Hematopoietic multipotent progenitor cell treated with erythropoietin and hydrocortisone succinate and interleukin-3 and kit ligand, for 15 days (in vitro differentiated cells): ENCODE measurements around the gene RAB1B.
"Not testable (repeated sequence)": the region's sequence is repeated elsewhere in the genome, so short reads cannot be mapped to it uniquely, and the experiment has no call there.

Source experiments
- DNase-seq: peaks from one replicate; pipeline ENCODE4 v3.0.0-alpha.2; 2015; ENCODE audit warnings: low spot score

RAB1B gene

DNA sequence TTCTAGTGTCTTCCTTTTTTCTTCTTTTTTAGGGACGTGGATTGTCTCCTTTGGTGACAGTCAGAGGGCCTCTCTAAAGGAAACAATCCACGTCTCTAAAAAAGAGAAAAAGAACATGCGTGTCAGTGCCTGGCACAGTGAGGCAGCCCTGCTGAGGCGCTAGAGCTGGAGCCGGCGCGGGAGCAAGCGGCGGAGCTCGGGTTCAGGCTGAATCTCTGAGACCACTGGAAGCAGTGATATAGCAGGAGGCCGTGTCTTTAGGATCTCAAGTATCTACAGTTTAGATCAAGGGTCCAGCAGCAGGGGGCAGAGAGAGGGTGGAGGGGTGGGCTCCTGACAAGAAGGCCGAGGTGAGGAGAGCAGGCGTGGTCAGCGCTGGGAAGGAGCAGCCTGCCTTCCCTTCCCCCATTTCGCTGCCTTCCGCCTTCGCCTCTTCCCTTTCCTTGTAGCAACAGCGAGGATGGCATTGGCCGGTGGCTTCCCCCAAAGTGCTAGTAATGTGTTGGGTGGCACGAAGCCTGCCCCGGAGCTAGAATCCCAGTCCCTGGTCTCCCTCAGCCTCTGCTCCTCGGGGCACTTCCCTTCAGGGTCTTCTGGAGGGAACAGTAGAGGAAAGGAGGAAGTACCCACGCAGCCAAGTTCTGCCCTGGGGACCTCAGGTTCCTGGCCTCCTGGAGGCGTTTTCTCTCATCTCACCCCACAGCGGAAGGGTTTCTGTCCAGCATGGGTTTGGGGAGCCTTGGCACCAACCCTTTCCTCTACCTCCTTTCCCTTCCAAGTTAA is 28.2 kb upstream of the RAB1B start:
- no peak for DNase-seq

DNA sequence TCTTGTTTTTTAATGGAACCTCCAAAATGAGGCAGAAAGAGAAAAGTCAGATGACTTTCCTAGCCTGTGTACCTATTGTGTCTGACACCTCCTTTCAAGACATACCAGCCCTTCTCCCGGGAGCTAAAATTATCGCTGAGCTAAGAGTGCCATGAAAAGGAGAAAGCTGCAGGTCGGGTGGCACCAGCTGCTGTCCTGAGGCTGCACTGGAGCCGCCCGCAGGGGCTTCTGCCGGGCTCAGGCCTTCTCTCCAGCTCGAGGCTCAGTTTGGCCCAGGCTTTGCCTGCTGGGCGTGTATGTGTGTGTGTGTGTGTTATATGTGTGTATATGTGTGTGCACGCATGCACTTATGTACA is 27.7 kb upstream of the RAB1B start:
- DNase-seq = no peak

GRCh38 chr11:66242095-66242765 is 26.2 kb upstream of the RAB1B start:
- no peak for DNase-seq

DNA sequence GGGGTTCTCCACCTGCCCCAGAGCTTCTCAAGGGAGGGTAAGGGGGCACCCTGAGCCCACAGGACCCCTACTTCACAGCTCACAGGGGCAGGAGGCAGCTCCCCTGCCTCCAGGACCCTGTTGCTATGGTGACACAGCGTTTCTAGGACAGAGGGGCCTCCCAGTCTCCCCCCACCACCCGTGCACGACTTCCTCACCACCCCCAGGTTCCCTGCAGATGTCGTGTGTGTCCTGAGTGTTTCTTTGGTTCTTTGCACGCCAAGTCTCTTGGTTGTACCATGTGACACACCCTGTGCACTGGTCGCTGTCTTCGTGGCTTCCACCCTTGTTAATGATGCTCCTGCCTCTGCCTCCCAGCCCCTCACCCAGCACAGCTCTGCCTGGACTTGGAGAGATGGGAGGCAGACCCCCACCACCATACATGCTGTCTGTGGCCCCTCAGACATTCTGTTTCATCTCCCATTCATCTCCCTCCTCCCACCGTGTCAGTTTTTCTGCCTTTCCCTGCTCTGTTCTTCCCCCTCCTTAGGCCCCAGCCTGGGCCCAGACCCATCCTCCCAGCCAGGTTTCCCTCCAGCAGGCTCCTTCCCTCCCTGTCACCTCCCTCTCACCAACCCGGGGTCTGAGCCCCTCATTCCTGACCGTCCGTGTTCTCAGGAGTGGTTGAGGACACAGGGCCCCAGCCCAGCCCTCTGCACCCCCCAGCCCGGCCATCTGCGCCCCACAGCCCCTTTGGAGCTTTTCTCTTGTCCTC is 24.5 kb upstream of the RAB1B start:
- DNase-seq = no peak

DNA sequence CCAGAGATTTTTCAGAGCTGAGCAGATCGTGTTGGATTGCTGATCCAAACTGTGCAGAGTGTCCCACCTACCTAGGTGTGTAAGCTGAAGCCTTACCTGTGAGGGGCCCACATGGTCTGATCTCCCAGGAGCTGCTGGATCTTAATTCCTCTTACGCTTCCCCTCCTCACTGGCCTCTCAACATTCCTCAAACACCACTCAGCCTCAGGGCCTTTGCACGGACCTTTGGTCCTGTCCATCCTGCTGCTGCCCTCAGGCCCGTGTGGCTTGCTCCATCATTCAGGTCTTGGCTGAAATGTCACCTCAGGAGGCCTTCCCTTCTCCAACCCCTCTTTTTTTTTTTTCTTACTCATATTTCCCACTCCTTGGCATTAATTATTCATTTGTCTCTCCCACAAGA is 21.1 kb upstream of the RAB1B start:
- no peak for DNase-seq

DNA sequence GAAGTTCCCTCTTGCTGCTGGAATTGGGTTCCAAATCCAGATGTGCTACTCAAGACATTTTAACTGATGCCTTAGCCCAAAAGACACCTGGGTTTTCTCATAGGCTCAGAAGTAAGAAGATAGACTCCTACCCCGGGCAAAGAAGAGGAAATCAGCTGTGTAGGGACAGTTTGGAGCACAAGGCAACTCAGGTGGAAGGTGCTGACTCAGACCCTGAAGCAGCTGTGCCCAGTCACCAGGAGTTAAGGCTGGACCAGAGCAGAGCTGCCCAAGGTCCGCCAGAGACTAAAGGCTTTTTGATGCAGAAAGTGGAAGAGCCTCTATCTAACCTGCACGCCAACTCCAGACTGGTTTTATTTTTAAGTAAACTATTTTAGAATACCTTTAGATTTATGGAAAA is 20.6 kb upstream of the RAB1B start:
- DNase-seq = no peak

DNA sequence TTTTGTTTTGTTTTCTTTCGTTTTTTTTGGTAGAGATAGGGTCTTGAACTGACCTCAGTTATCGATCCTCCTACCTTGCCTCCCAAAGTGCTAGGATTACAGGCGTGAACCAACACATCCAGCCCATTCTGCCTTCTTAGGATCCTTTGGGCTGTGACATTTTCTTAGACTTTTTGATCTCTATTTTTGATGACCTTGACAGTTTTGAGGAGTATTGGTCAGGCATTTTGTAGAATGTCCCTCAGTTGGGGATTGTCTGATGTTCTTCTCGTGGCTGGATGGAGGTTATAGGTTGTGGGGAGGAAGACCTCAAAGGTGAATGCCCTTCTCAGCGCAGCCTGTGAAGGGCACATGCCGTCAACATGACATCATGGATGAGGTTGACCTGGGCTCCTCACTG is 19.5 kb upstream of the RAB1B start:
- no peak for DNase-seq

- DNase-seq = no peak
These were observed 16.6 kb upstream of the RAB1B start for GRCh38 chr11:66251809-66252208.

GRCh38 chr11:66253081-66253480 is 15.4 kb upstream of the RAB1B start:
- not testable (repeated sequence) for DNase-seq

DNA sequence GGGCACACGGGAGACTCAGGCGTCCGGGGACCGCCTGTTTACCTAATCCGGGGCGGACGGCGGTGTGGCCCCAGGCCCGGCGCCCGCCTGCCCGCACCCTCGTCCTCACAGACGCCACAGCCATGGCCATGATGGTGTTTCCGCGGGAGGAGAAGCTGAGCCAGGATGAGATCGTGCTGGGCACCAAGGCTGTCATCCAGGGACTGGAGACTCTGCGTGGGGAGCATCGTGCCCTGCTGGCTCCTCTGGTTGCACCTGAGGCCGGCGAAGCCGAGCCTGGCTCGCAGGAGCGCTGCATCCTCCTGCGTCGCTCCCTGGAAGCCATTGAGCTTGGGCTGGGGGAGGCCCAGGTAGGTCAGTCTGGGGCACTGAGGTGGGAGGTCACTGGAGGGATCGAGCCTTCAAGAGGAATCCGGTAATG is 10.0 kb upstream of the RAB1B start:
- no peak for DNase-seq

GRCh38 chr11:66259225-66259624 is 9.2 kb upstream of the RAB1B start:
- no peak for DNase-seq

GRCh38 chr11:66259956-66260355 is 8.5 kb upstream of the RAB1B start:
- no peak for DNase-seq

GRCh38 chr11:66261578-66261977 is 6.9 kb upstream of the RAB1B start:
- DNase-seq = no peak

DNA sequence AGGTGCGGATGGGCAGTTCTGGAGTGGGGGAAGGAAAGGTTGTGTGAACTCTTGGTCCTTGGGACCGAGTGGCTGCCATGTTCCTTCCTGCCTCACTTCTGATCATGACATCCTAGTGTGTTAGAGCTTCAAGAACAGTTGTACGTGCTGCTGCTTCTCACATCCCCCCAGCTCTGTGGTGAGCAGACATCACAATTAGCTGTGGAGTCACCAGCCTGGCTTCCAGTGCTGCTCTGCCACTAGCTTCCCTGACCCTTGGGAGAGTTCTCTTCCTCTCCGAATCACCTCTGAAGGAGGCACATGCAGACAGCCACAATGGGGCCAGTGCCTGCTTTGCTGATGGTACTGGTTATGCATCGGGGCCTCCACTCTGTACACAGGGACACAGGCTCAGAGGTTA is 6.2 kb upstream of the RAB1B start:
- DNase-seq = no peak

DNA sequence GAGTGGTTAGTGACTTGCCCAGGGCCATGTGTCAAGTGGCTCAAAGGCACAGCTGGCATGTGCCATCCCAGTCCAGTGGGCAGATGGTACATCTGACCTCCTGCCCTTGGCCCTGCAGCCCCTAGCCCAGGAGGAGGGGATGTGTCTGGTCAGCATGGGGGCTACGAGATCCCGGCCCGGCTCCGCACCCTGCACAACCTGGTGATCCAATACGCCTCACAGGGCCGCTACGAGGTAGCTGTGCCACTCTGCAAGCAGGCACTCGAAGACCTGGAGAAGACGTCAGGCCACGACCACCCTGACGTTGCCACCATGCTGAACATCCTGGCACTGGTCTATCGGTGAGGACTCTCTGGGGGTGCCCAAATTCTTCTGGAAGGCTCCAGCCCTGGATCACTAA is 5.7 kb upstream of the RAB1B start:
- DNase-seq = no peak

DNA sequence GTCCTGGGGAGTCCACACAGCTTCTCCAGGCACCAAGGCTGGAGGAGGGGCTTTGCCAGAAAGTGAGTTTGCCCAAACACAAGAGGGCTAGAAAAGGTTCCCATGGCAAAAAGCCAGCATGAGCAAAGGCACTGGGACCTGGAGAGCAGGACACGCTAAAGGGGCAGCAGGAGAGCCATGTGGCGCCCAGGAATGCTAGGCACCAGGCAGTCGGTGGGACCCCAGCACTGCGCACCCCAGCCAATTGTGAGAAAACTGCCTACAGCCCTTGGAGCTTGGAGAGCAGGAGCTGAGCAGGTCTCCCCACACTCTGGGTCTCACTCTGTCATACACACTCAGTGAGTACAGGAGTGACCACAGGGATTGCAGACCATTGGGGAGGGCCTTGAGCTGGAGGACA is 5.2 kb upstream of the RAB1B start:
- no peak for DNase-seq

DNA sequence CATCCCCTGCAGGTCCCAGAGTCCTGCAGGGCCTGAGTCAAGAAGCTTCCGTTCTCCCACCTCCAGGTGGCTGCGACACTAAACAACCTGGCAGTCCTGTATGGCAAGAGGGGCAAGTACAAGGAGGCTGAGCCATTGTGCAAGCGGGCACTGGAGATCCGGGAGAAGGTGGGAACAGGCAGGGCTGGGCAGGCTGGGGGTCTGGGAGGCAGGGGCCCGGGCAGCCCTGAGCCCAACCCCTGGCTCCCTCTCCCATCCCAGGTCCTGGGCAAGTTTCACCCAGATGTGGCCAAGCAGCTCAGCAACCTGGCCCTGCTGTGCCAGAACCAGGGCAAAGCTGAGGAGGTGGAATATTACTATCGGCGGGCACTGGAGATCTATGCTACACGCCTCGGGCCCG is 4.7 kb upstream of the RAB1B start:
- DNase-seq = no peak

- no peak for DNase-seq
These were observed 4.1 kb upstream of the RAB1B start for GRCh38 chr11:66264383-66264782.

DNA sequence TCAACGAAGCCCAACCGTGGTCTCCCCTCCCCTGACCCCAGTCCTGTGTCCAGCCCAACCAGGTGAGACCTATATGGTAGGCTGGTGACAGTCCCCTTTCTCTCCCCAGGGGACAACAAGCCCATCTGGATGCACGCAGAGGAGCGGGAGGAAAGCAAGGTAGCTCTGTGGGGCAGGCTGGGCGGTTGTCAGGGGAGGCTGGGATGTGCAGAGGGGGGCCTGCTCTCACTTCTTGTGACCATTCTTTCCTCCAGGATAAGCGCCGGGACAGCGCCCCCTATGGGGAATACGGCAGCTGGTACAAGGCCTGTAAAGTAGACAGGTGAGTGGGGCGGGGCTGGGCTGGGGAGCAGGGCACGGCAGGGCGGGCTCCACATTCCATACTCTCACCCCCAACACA is 3.5 kb upstream of the RAB1B start:
- peak; percentile 24 for DNase-seq

DNA sequence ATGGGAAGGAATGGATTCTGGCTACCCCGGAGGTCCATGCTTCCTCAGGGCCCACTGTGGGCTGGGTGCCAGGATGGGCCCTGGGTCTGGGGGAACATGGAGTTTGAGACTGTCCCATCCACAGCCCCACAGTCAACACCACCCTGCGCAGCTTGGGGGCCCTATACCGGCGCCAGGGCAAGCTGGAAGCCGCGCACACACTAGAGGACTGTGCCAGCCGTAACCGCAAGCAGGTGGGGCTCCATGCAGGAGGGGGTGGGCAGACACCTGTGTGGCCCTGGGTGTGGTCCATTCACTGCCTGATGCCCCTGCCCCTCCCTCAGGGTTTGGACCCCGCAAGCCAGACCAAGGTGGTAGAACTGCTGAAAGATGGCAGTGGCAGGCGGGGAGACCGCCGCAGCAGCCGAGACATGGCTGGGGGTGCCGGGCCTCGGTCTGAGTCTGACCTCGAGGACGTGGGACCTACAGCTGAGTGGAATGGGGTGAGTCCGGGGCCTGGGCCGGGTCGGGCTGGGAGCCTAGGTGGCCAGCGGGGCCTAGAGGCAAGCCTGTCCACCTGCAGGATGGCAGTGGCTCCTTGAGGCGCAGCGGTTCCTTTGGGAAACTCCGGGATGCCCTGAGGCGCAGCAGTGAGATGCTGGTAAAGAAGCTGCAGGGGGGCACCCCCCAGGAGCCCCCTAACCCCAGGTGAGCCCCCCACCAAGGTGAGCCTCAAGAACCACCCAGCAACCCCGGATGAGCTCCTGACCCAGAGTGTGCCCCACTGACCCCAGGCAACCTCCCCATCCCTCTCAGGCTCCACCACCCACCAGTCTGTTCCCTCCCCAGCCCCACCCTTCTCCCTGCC is 2.7 kb upstream of the RAB1B start:
- DNase-seq = no peak

- no peak for DNase-seq
These were observed 1.9 kb upstream of the RAB1B start for GRCh38 chr11:66266378-66267038.

- DNase-seq = no peak
These were observed 1.4 kb upstream of the RAB1B start for GRCh38 chr11:66267039-66267378.
